Renal cortex interstitium (tissue), 11 donors: ENCODE results near the gene ACTRT3. TPM values are rescaled to one million over a fixed set of nuclear protein-coding genes. Genes with fewer than 3 reads are reported as not detected.
"Not testable (repeated sequence)": the region's sequence is repeated elsewhere in the genome, so short reads cannot be mapped to it uniquely, and the experiment has no call there.

Experiments used
- DNase-seq, 11 donors: peaks; one replicate each; pipeline ENCODE4 v3.0.0-alpha.2; 2013; ENCODE audit warnings: low read depth in 9 of 11, low spot score in 4 of 11; ENCODE audit errors: extremely low read depth in 1 of 11
- polyA plus RNA-seq, 3 donors: library from polyadenylated mRNA; unstranded; fragments of 120-200 nt; gene quantifications; one replicate each; pipeline ENCODE4 v1.2.1, GENCODE V29; 2013; ENCODE audit not compliant: insufficient read length in 3 of 3

The ACTRT3 gene
- polyA plus RNA-seq, 3 donors = 4.4 to 5.4 (median 4.5) TPM

DNA sequence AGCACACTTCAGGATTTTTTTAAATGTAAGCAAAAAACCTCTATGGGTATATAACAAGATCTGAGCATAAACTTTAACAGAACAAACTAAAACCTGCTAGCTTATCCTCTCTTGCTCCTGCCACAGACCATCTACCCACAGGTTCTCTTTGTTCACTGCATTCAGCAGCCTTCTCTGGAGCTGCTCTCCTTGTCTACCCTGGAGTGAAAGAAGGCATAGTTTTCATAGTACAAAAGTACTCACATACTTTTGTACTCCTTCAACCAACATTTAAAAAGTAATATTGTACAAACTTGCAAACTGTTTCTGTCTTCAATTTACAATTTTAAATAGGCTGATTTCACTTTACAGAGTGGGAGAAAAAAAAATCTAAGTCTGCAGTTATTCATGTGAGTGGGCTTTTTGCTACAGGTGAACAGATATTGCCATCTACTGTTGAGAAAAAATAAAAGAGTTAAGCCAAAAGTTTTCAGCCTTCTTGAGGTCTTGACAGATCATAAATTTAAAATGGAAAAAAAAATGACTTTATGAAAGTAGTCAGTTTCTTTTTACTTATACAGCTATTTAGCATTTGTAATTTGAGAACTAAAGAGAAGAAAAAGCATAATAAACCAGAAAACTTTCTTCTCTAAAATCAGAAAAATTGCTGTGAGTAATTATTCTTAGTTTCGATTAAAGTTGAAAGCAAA lies 24.9 kb downstream of the ACTRT3 start:
- DNase-seq = peak in 1 of 11 donors; percentile 33

- DNase-seq = no peak
Measured at GRCh38 chr3:169739067-169739466, 30.3 kb downstream of the ACTRT3 start.

DNA sequence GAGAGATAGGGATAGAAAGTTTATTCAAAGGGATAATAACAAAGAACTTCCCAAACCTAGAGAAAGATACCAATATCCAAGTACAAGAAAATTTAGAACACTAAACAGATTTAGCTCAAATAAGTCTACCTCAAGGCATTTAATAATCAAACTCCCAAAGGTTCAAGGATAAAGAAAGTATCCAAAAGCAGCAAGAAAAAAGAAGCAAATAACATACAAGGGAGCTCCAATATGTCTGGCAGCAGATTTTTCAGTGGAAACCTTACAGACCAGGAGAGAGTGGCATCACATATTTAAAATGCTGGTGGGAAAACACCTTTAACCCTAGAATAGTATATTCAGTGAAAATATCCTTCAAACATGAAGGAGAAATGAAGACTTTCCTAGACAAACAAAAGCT lies 37.5 kb downstream of the ACTRT3 start:
- not testable (repeated sequence) for DNase-seq

DNA sequence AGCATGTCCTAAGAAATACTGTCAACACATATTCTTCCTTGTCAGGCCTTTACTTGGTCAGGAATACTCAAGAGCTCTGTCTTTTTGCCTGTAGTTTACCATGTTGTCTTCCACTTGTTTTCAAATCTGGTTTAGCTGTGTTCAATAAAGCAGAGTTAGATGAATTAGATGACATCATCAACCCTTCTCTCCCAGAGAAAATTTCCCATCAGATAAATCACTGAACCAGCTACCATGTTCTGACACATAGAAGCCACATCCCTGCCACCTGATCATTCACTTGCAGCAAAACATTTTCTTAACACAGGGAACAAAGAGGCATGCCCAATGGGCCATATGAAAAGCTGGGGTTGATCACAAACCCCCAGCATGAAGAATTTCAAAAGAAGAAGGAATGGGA lies 46.6 kb downstream of the ACTRT3 start:
- DNase-seq = no peak

DNA sequence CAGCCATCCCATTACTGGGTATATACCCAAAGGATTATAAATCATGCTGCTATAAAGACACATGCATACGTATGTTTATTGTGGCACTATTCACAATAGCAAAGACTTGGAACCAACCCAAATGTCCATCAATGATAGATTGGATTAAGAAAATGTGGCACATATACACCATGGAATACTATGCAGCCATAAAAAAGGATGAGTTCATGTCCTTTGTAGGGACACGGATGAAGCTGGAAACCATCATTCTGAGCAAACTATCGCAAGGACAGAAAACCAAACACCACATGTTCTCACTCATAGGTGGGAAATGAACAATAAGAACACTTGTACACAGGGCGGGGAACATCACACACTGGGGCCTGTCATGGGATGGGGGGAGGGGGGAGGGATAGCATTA lies 50.9 kb downstream of the ACTRT3 start:
- not testable (repeated sequence) for DNase-seq

Other genes with a start within 250 kb of the ACTRT3 start
- 100 to 1,000 TPM; 156 to 217 (median 185) TPM for gene MECOM, start 105.8 kb downstream of the ACTRT3 start, polyA plus RNA-seq
- under 1 TPM in 1 of 3 donors, not detected in 2; 0.39 TPM for gene TERC, start 4.5 kb downstream of the ACTRT3 start, polyA plus RNA-seq
- 10 to 100 TPM; 26.1 to 32.2 (median 27.2) TPM for gene MYNN, start 3.8 kb upstream of the ACTRT3 start, polyA plus RNA-seq
- gene LRRIQ4, start 43.3 kb upstream of the ACTRT3 start, polyA plus RNA-seq = under 1 TPM; 0.13 to 0.17 (median 0.14) TPM
- gene LRRC34, start 43.3 kb upstream of the ACTRT3 start, polyA plus RNA-seq = 10 to 100 TPM in 2 of 3 donors, 1 to 10 TPM in 1; 9.5 to 18.8 (median 12.3) TPM
- gene LRRC31, start 100.4 kb upstream of the ACTRT3 start, polyA plus RNA-seq = under 1 TPM; 0.17 to 0.36 (median 0.33) TPM
- not detected for gene SAMD7, start 142.0 kb upstream of the ACTRT3 start, polyA plus RNA-seq
- gene SEC62, start 197.2 kb upstream of the ACTRT3 start, polyA plus RNA-seq = 100 to 1,000 TPM; 162 to 201 (median 195) TPM